GM12892 (cell line): ENCODE results near the gene GALNT14.

Experiments
- POLR2A ChIP-seq: IDR thresholded peaks from 2 replicates; pipeline ENCODE4 v1.6.1; 2011; ENCODE audit warnings: low read depth, low read length, control low read depth
- POLR2AphosphoS5 ChIP-seq: IDR thresholded peaks from 2 replicates; pipeline ENCODE4 v1.6.1; 2011; ENCODE audit warnings: low read depth, low read length, control low read depth
- TAF1 ChIP-seq: IDR thresholded peaks from 2 replicates; pipeline ENCODE4 v1.6.1; 2011; ENCODE audit warnings: low read depth, mild to moderate bottlenecking, control low read depth, low read length, borderline replicate concordance

- TF ChIP-seq POLR2AphosphoS5: no peak
- no peak for TF ChIP-seq POLR2A
- TF ChIP-seq TAF1: no peak
Measured at GRCh38 chr2:30974092-30974491, 164.1 kb downstream of the GALNT14 start.
